GM10847 (cell line): ENCODE data around the gene DPM3.

Source experiments
- POLR2A ChIP-seq: IDR thresholded peaks from 2 replicates; pipeline ENCODE4 v1.6.1; 2011; ENCODE audit not compliant: insufficient read length; ENCODE audit errors: extremely low read depth

The DPM3 gene

GRCh38 chr1:155121249-155121648, 19.1 kb downstream of the DPM3 start:
- no peak for TF ChIP-seq POLR2A

- no peak for TF ChIP-seq POLR2A
These were observed 20.1 kb downstream of the DPM3 start for GRCh38 chr1:155120253-155120652.

- no peak for TF ChIP-seq POLR2A
These were observed 22.7 kb downstream of the DPM3 start for GRCh38 chr1:155117610-155118009.

- no peak for TF ChIP-seq POLR2A
These were observed 24.1 kb downstream of the DPM3 start for GRCh38 chr1:155116113-155116764.

- no peak for TF ChIP-seq POLR2A
These were observed 26.8 kb downstream of the DPM3 start for GRCh38 chr1:155113450-155113980.

- no peak for TF ChIP-seq POLR2A
These were observed 29.5 kb downstream of the DPM3 start for GRCh38 chr1:155110826-155111225.

- TF ChIP-seq POLR2A, result no peak
These were observed 29.9 kb downstream of the DPM3 start for GRCh38 chr1:155110381-155110780.

- no peak for TF ChIP-seq POLR2A
These were observed 32.0 kb downstream of the DPM3 start for GRCh38 chr1:155108296-155108695.

- TF ChIP-seq POLR2A, result no peak
These were observed 32.7 kb downstream of the DPM3 start for GRCh38 chr1:155107309-155108264.

GRCh38 chr1:155106862-155107261, 33.5 kb downstream of the DPM3 start:
- no peak for TF ChIP-seq POLR2A

GRCh38 chr1:155105604-155106011, 34.7 kb downstream of the DPM3 start:
- TF ChIP-seq POLR2A, result no peak

- no peak for TF ChIP-seq POLR2A
These were observed 35.5 kb downstream of the DPM3 start for GRCh38 chr1:155104605-155105534.

GRCh38 chr1:155103325-155103724, 37.0 kb downstream of the DPM3 start:
- TF ChIP-seq POLR2A, result no peak

GRCh38 chr1:155099331-155099730, 41.0 kb downstream of the DPM3 start:
- no peak for TF ChIP-seq POLR2A

- TF ChIP-seq POLR2A, result no peak
These were observed 45.7 kb downstream of the DPM3 start for GRCh38 chr1:155094622-155094948.
